Keratinocyte (primary cell): ENCODE measurements around the gene ITPK1. TPM values are rescaled to one million over a fixed set of nuclear protein-coding genes. Genes with fewer than 3 reads are reported as not detected.

Experiments
- DNase-seq: peaks from one replicate; pipeline ENCODE4 v3.0.0-alpha.2; 2011; ENCODE audit warnings: low read depth, missing footprints, low spot score
- FAIRE-seq: peaks from 2 replicates; lab custom pipeline; 2011; peaks lifted over from hg19 to GRCh38; lab: Jason Lieb, UNC
- H2AFZ ChIP-seq: 2 replicates; pipeline ENCODE4 v1.6.0; 2012; ENCODE audit warnings: low read length, control low read depth, inconsistent platforms; ENCODE audit not compliant: control insufficient read depth
- H3K27ac ChIP-seq: 2 replicates; pipeline ENCODE4 v1.5.1; 2011; ENCODE audit warnings: low read length; ENCODE audit not compliant: control insufficient read depth, insufficient read depth
- H3K27me3 ChIP-seq: 3 replicates; pipeline ENCODE4 v1.6.0; 2011; ENCODE audit warnings: low read length; ENCODE audit not compliant: control insufficient read depth, insufficient read depth; ENCODE audit errors: extremely low read depth
- H3K36me3 ChIP-seq, 2 experiments: 2 replicates in 1 of 2; 3 replicates in 1 of 2; pipeline ENCODE4 v1.5.1; 2011; ENCODE audit warnings: low read length in 2 of 2, mild to moderate bottlenecking in 1 of 2; ENCODE audit not compliant: control insufficient read depth in 2 of 2, insufficient read depth in 2 of 2; ENCODE audit errors: extremely low read depth in 1 of 2
- H3K4me1 ChIP-seq: 3 replicates; pipeline ENCODE4 v1.5.1; 2011; ENCODE audit warnings: low read length; ENCODE audit not compliant: control insufficient read depth, insufficient read depth; ENCODE audit errors: extremely low read depth
- H3K4me2 ChIP-seq: 3 replicates; pipeline ENCODE4 v1.6.0; 2011; ENCODE audit warnings: low read depth, low read length; ENCODE audit not compliant: control insufficient read depth, insufficient read depth; ENCODE audit errors: extremely low read depth
- H3K4me3 ChIP-seq, 3 experiments: fragments of 200-600 bp in 1 of 3; sonication (generic) in 1 of 3; 2 replicates in 2 of 3; 3 replicates in 1 of 3; pipeline ENCODE4 v1.5.1; 2011 to 2016; ENCODE audit warnings: low read length in 3 of 3, mild to moderate bottlenecking in 3 of 3, control low read depth in 2 of 3, inconsistent platforms in 1 of 3, low read depth in 1 of 3, mixed read lengths in 1 of 3, mixed run types in 1 of 3, moderate library complexity in 1 of 3; ENCODE audit not compliant: control insufficient read depth in 2 of 3, insufficient read depth in 2 of 3; ENCODE audit errors: extremely low read depth in 1 of 3
- H3K79me2 ChIP-seq: 2 replicates; pipeline ENCODE4 v1.6.0; 2012; ENCODE audit warnings: low read length; ENCODE audit not compliant: control insufficient read depth, insufficient read depth
- H3K9ac ChIP-seq: 3 replicates; pipeline ENCODE4 v1.6.0; 2011; ENCODE audit warnings: low read length; ENCODE audit not compliant: control insufficient read depth, insufficient read depth; ENCODE audit errors: extremely low read depth
- H3K9me1 ChIP-seq: 3 replicates; pipeline ENCODE4 v1.6.0; 2011; ENCODE audit warnings: low read length; ENCODE audit not compliant: control insufficient read depth, insufficient read depth; ENCODE audit errors: extremely low read depth
- H3K9me3 ChIP-seq: 2 replicates; pipeline ENCODE4 v1.5.1; 2012; ENCODE audit warnings: low read depth, low read length; ENCODE audit not compliant: control insufficient read depth
- H4K20me1 ChIP-seq: 3 replicates; pipeline ENCODE4 v1.6.0; 2011; ENCODE audit warnings: low read length; ENCODE audit not compliant: control insufficient read depth, insufficient read depth; ENCODE audit errors: extremely low read depth
- EZH2 ChIP-seq: IDR thresholded peaks from one replicate; pipeline ENCODE4 v1.6.1; 2012; ENCODE audit warnings: inconsistent platforms, mild to moderate bottlenecking, low read length, moderate library complexity
- dilution Hi-C: fragments of 300-500 bp; cut with MboI; formaldehyde crosslinking; loops from one replicate; pipeline ENCODE4 v1.7.0; 2020; ENCODE audit warnings: low sequenced_read_pairs; ENCODE audit not compliant: extremely low pct_ligation_motif_present
- polyA plus RNA-seq, 5 experiments: library from polyadenylated mRNA; depleted of rRNA in 3 of 5; stranded (reverse) in 3 of 5; stranded (forward) in 1 of 5; unstranded in 1 of 5; fragments of >200 nt; gene quantifications; 1 replicate in 1 of 5; 2 replicates in 3 of 5; 3 replicates in 1 of 5; pipeline versions ENCODE4 v1.2.1 to v1.2.3, GENCODE V29; 2011 to 2012; ENCODE audit warnings: missing spikeins in 2 of 5, low read depth in 1 of 5, low replicate concordance in 1 of 5
- TF ChIP-seq, protein P1 (sequence below), 3 experiments: IDR thresholded peaks in 1 of 3; conservative IDR thresholded peaks in 1 of 3; optimal IDR thresholded peaks in 1 of 3; 2 replicates in 2 of 3; 3 replicates in 1 of 3; pipeline versions ENCODE3 to v1.5.1; 2011; ENCODE audit warnings: low read length in 3 of 3, mild to moderate bottlenecking in 3 of 3, moderate library complexity in 2 of 3, control low read depth in 1 of 3, inconsistent platforms in 1 of 3; ENCODE audit not compliant: insufficient read depth in 2 of 3; ENCODE audit errors: extremely low read depth in 1 of 3

ITPK1 gene
- polyA plus RNA-seq, 1 donor (not counting 4 experiments of a cell fraction or from before 2014, with no cell fraction given): 67.8 TPM

DNA sequence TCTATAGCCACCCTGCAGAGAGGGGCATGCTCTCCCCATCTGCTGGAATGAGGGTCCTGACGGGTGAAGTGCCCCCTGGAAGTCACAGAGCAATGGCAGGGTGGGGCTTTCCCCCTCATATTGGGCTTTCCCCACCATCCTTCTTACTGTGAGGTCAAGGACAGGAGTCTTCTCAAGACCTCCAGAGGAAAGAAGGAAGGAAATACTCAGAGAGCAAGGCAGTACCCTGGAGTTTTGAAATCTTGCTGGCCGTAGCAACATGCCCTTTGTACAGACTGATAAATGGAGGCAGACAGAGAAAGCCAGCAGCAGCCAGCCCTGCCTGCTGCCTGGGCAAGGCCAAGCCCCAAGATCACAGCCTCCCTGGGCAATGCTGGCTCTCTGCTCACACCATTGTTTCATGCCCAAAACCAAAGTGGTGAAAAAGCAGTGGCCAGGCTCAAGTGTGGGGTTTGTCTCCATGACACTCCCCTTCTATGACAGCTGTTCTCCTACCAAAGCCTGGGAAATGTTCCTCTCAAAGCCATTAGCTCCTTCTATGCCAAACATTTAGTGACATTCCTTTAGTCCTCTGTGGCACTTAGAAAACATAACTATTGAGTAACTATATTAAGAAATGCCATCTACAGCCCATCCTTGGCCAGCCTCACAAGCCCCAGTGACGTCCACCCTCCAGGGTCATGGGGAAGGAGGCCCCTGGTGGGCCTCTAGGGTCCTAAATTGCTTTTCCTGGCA lies 13.2 kb upstream of the ITPK1 start:
- Histone ChIP-seq H3K9ac (no peak overlapping the region), H3K79me2 (no peaks in the 10 kb centered on the region), H3K9me1 (no peaks in the 10 kb centered on the region), H3K4me3 (no peak overlapping the region), H4K20me1 (no peaks in the 10 kb centered on the region), H3K27ac (no peak overlapping the region), H3K4me1 (peaks cover 4% of the 10 kb centered on the region), H3K9me3 (no peaks in the 10 kb centered on the region), H3K36me3 (no peaks in the 10 kb centered on the region), H3K27me3 (no peaks in the 10 kb centered on the region), H2AFZ (no peak overlapping the region), H3K4me2 (no peak overlapping the region)
- FAIRE-seq (no peak), DNase-seq (no peak)
- dilution Hi-C loops: no loop called here
- TF ChIP-seq, protein P1, sequence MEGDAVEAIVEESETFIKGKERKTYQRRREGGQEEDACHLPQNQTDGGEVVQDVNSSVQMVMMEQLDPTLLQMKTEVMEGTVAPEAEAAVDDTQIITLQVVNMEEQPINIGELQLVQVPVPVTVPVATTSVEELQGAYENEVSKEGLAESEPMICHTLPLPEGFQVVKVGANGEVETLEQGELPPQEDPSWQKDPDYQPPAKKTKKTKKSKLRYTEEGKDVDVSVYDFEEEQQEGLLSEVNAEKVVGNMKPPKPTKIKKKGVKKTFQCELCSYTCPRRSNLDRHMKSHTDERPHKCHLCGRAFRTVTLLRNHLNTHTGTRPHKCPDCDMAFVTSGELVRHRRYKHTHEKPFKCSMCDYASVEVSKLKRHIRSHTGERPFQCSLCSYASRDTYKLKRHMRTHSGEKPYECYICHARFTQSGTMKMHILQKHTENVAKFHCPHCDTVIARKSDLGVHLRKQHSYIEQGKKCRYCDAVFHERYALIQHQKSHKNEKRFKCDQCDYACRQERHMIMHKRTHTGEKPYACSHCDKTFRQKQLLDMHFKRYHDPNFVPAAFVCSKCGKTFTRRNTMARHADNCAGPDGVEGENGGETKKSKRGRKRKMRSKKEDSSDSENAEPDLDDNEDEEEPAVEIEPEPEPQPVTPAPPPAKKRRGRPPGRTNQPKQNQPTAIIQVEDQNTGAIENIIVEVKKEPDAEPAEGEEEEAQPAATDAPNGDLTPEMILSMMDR (optimal IDR thresholded peaks at IDR 0.05 in 1 of 3, IDR thresholded peaks at IDR 0.05 in 1 of 3, conservative IDR thresholded peaks at IDR 0.05 in 1 of 3; ENCODE audit: extremely low read depth in 1 of 3, insufficient read depth in 2 of 3, low read length in 3 of 3): no peak
- no peak for TF ChIP-seq EZH2

DNA sequence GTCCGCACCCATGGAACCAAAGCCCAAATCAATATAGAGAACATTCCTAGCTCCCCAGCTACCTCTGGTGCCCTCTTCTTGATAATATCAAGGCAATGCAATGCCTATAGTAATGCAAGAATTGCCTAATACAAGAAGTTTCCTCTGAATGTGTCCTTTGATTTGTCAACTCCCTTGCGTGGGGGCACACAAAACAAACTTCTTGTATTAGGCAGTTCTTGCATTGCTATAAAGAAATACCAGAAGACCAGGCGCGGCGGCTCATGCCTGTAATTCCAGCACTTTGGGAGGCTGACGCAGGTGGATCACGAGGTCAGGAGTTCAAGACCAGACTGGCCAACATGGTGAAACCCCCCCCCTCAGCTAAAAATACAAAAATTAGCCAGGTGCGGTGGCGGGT lies 10.4 kb upstream of the ITPK1 start:
- Histone ChIP-seq H3K4me1 (no peaks in the 10 kb centered on the region), H3K4me2 (no peak overlapping the region), H3K36me3 (no peaks in the 10 kb centered on the region), H3K9ac (no peak overlapping the region), H3K79me2 (no peaks in the 10 kb centered on the region), H3K27ac (no peak overlapping the region), H2AFZ (no peak overlapping the region), H3K9me1 (no peaks in the 10 kb centered on the region), H3K27me3 (no peaks in the 10 kb centered on the region), H4K20me1 (no peaks in the 10 kb centered on the region), H3K4me3 (no peak overlapping the region), H3K9me3 (no peaks in the 10 kb centered on the region)
- no peak for TF ChIP-seq EZH2
- TF ChIP-seq, protein P1 (optimal IDR thresholded peaks at IDR 0.05 in 1 of 3, IDR thresholded peaks at IDR 0.05 in 1 of 3, conservative IDR thresholded peaks at IDR 0.05 in 1 of 3; ENCODE audit: extremely low read depth in 1 of 3, insufficient read depth in 2 of 3, low read length in 3 of 3): no peak
- no peak for DNase-seq
- dilution Hi-C loops: no loop called here
- FAIRE-seq: no peak
